IMR-90 (cell line): ENCODE results near the gene TRAPPC3L. TPM values are rescaled to one million over a fixed set of nuclear protein-coding genes. Genes with fewer than 3 reads are reported as not detected.

Source experiments
- ATAC-seq: fragments of 200-7000 bp; cut with Tn5 transposase; 2 replicates; pipeline ENCODE4 v1.9.1; 2020; ENCODE audit warnings: low read depth, mild to moderate bottlenecking, moderate library complexity
- BruUV-seq: library from RNA; stranded (reverse); fragments of 400-500 nt; replicated peaks from 2 replicates; lab custom pipeline; 2021; lab: Mats Ljungman, UMichigan
- CTCF ChIA-PET: fragments of 300-600 bp; formaldehyde crosslinking; extraction: SDS; loops from one replicate; lab custom pipeline; 2021; ENCODE audit warnings: antibody characterized with exemption; lab: Yijun Ruan, JAX
- POLR2A ChIA-PET: fragments of 300-600 bp; sonication (Branson Sonifier 250); formaldehyde crosslinking; loops from one replicate; lab custom pipeline; 2022; ENCODE audit warnings: antibody characterized with exemption; ENCODE audit not compliant: unreplicated experiment; lab: Charles Lee
- DNase-seq: peaks from one replicate; pipeline ENCODE4 v3.0.0; 2013
- H2AFZ ChIP-seq: replicated peaks from 2 replicates; pipeline ENCODE3; 2013; ENCODE audit warnings: low read length, mild to moderate bottlenecking; ENCODE audit not compliant: poor library complexity
- H2AK5ac ChIP-seq: 2 replicates; pipeline ENCODE4 v1.6.1; 2013; ENCODE audit warnings: low read depth, low read length, inconsistent platforms
- H2AK9ac ChIP-seq: replicated peaks from 2 replicates; pipeline ENCODE3; 2013; ENCODE audit warnings: mild to moderate bottlenecking, low read depth, low read length, moderate library complexity; ENCODE audit not compliant: poor library complexity
- H2BK120ac ChIP-seq: 2 replicates; pipeline ENCODE4 v1.6.1; 2013; ENCODE audit warnings: low read depth, low read length, inconsistent platforms
- H2BK15ac ChIP-seq: 3 replicates; pipeline ENCODE4 v1.6.1; 2013; ENCODE audit warnings: low read depth, low read length, inconsistent platforms
- H2BK20ac ChIP-seq: 2 replicates; pipeline ENCODE4 v1.6.1; 2013; ENCODE audit warnings: low read depth, mild to moderate bottlenecking, inconsistent platforms, low read length, moderate library complexity
- H2BK5ac ChIP-seq: 2 replicates; pipeline ENCODE4 v1.6.1; 2013; ENCODE audit warnings: mild to moderate bottlenecking, low read depth, low read length, inconsistent platforms; ENCODE audit not compliant: poor library complexity, severe bottlenecking
- H3K14ac ChIP-seq: replicated peaks from 2 replicates; pipeline ENCODE4 v1.6.1; 2013; ENCODE audit warnings: low read depth, low read length, inconsistent platforms
- H3K18ac ChIP-seq: 2 replicates; pipeline ENCODE4 v1.6.1; 2013; ENCODE audit warnings: low read depth, low read length, control low read depth
- H3K23ac ChIP-seq: 2 replicates; pipeline ENCODE4 v1.6.1; 2013; ENCODE audit warnings: low read depth, low read length, inconsistent platforms
- H3K27ac ChIP-seq: 2 replicates; pipeline ENCODE4 v1.5.1; 2013; ENCODE audit warnings: mild to moderate bottlenecking, control low read depth, low read length; ENCODE audit not compliant: insufficient read depth
- H3K27me3 ChIP-seq: 2 replicates; pipeline ENCODE4 v1.6.1; 2013; ENCODE audit warnings: low read length; ENCODE audit not compliant: control insufficient read depth, insufficient read depth
- H3K36me3 ChIP-seq: 2 replicates; pipeline ENCODE4 v1.6.1; 2013; ENCODE audit warnings: low read length, mixed read lengths; ENCODE audit not compliant: control insufficient read depth, insufficient read depth
- H3K4ac ChIP-seq: 2 replicates; pipeline ENCODE4 v1.6.1; 2013; ENCODE audit warnings: low read depth, low read length, inconsistent platforms
- H3K4me1 ChIP-seq: 2 replicates; pipeline ENCODE4 v1.6.1; 2013; ENCODE audit warnings: low read length, mixed read lengths; ENCODE audit not compliant: control insufficient read depth, insufficient read depth
- H3K4me2 ChIP-seq: 2 replicates; pipeline ENCODE4 v1.6.1; 2013; ENCODE audit warnings: low read depth, mild to moderate bottlenecking, control low read depth, low read length, moderate library complexity
- H3K4me3 ChIP-seq: 2 replicates; pipeline ENCODE4 v1.5.1; 2013; ENCODE audit warnings: low read depth, mild to moderate bottlenecking, control low read depth, low read length, moderate library complexity; ENCODE audit not compliant: insufficient read depth
- H3K56ac ChIP-seq: 2 replicates; pipeline ENCODE4 v1.6.1; 2013; ENCODE audit warnings: low read length, inconsistent platforms; ENCODE audit not compliant: insufficient read depth; ENCODE audit errors: extremely low read depth
- H3K79me1 ChIP-seq, 2 experiments: 2 replicates each; pipeline ENCODE4 v1.6.1; 2013; ENCODE audit warnings: low read length in 2 of 2, inconsistent platforms in 1 of 2, low read depth in 1 of 2
- H3K9ac ChIP-seq: 2 replicates; pipeline ENCODE4 v1.6.1; 2013; ENCODE audit warnings: low read depth, low read length, control low read depth
- H3K9me1 ChIP-seq: 2 replicates; pipeline ENCODE4 v1.6.1; 2013; ENCODE audit warnings: low read length, inconsistent platforms; ENCODE audit not compliant: insufficient read depth
- H3K9me3 ChIP-seq: 2 replicates; pipeline ENCODE4 v1.6.1; 2013; ENCODE audit warnings: low read length; ENCODE audit not compliant: control insufficient read depth, insufficient read depth
- H4K20me1 ChIP-seq: 2 replicates; pipeline ENCODE4 v1.6.1; 2013; ENCODE audit warnings: low read length, inconsistent platforms; ENCODE audit not compliant: insufficient read depth
- H4K5ac ChIP-seq: 2 replicates; pipeline ENCODE4 v1.6.1; 2013; ENCODE audit warnings: mild to moderate bottlenecking, low read depth, low read length, control low read depth
- H4K8ac ChIP-seq, 2 experiments: 2 replicates each; pipeline ENCODE4 v1.6.1; 2013; ENCODE audit warnings: low read depth in 2 of 2, low read length in 2 of 2, control low read depth in 1 of 2, inconsistent platforms in 1 of 2
- H4K91ac ChIP-seq: 2 replicates; pipeline ENCODE4 v1.6.1; 2013; ENCODE audit warnings: low read depth, low read length, inconsistent platforms; ENCODE audit not compliant: insufficient read depth
- BHLHE40 ChIP-seq: fragments of 150-350 bp; IDR thresholded peaks from 2 replicates; pipeline ENCODE4 v1.6.1; 2016; ENCODE audit warnings: mild to moderate bottlenecking, low read depth, low read length
- CEBPB ChIP-seq: IDR thresholded peaks from 2 replicates; pipeline ENCODE4 v1.6.1; 2012; ENCODE audit warnings: low read depth, low read length, improper control_type of control experiment
- CHD1 ChIP-seq: IDR thresholded peaks from 2 replicates; pipeline ENCODE4 v1.6.1; 2012; ENCODE audit warnings: low read depth, low read length, improper control_type of control experiment
- ELK1 ChIP-seq: fragments of 150-350 bp; IDR thresholded peaks from 2 replicates; pipeline ENCODE4 v1.6.1; 2016; ENCODE audit warnings: low read depth, mild to moderate bottlenecking, low read length, moderate library complexity, borderline replicate concordance
- FOS ChIP-seq: fragments of 150-350 bp; IDR thresholded peaks from 2 replicates; pipeline ENCODE4 v1.6.1; 2016; ENCODE audit warnings: low read depth, low read length
- MAFK ChIP-seq: IDR thresholded peaks from 2 replicates; pipeline ENCODE4 v1.6.1; 2012; ENCODE audit warnings: low read depth, low read length, improper control_type of control experiment
- MAZ ChIP-seq: IDR thresholded peaks from 2 replicates; pipeline ENCODE4 v1.6.1; 2012; ENCODE audit warnings: low read depth, mild to moderate bottlenecking, low read length, improper control_type of control experiment, moderate library complexity, borderline replicate concordance
- MXI1 ChIP-seq: IDR thresholded peaks from 2 replicates; pipeline ENCODE4 v1.6.1; 2012; ENCODE audit warnings: low read depth, mild to moderate bottlenecking, low read length, moderate library complexity, borderline replicate concordance
- NFE2L2 ChIP-seq: fragments of 150-350 bp; IDR thresholded peaks from 2 replicates; pipeline ENCODE4 v1.6.1; 2016; ENCODE audit warnings: low read depth, mild to moderate bottlenecking, low read length
- POLR2A ChIP-seq: IDR thresholded peaks from 2 replicates; pipeline ENCODE4 v1.6.1; 2012; ENCODE audit warnings: mild to moderate bottlenecking, low read depth, low read length
- RAD21 ChIP-seq: IDR thresholded peaks from 2 replicates; pipeline ENCODE4 v1.6.1; 2012; ENCODE audit warnings: low read length, improper control_type of control experiment
- RCOR1 ChIP-seq: IDR thresholded peaks from 2 replicates; pipeline ENCODE4 v1.6.1; 2012; ENCODE audit warnings: mild to moderate bottlenecking, low read length, improper control_type of control experiment; ENCODE audit not compliant: insufficient replicate concordance
- RFX5 ChIP-seq: IDR thresholded peaks from 2 replicates; pipeline ENCODE4 v1.8.0; 2012; ENCODE audit warnings: low read depth, mild to moderate bottlenecking, low read length, moderate library complexity
- SMC3 ChIP-seq: fragments of 150-350 bp; IDR thresholded peaks from 2 replicates; pipeline ENCODE4 v1.6.1; 2016; ENCODE audit warnings: low read depth, mild to moderate bottlenecking, antibody characterized with exemption, low read length, moderate library complexity
- dilution Hi-C: fragments of 300-500 bp; cut with HindIII; formaldehyde crosslinking; loops from one replicate; pipeline ENCODE4 v1.14.3; 2018; ENCODE audit warnings: low sequenced_read_pairs; ENCODE audit not compliant: unreplicated experiment
- in situ Hi-C: fragments of 300-500 bp; cut with MboI; formaldehyde crosslinking; loops from 3 replicates; pipeline ENCODE4 v1.14.3; 2019; ENCODE audit warnings: low sequenced_read_pairs, inconsistent platforms, mixed read lengths
- intact Hi-C: fragments of 100-400 bp; cut with micrococcal nuclease; formaldehyde crosslinking; loops from 2 replicates; pipeline ENCODE4 v1.10.0; 2022
- polyA plus RNA-seq, 3 experiments: library from polyadenylated mRNA; depleted of rRNA; stranded (reverse); fragments of >200 nt; gene quantifications; 2 replicates each; pipeline ENCODE4 v1.2.3, GENCODE V29; 2012; ENCODE audit warnings: low replicate concordance in 1 of 3
- total RNA-seq: library from RNA; depleted of rRNA; stranded (reverse); fragments of >200 nt; gene quantifications from 2 replicates; pipeline ENCODE4 v1.2.3, GENCODE V29; 2012
- TF ChIP-seq, protein P1 (sequence below): conservative IDR thresholded peaks from 2 replicates; pipeline ENCODE4 v1.5.1; 2012; ENCODE audit warnings: mild to moderate bottlenecking, low read depth, low read length, improper control_type of control experiment
- TF ChIP-seq, protein P2 (sequence below): fragments of 150-350 bp; IDR thresholded peaks from 2 replicates; pipeline ENCODE4 v1.6.1; 2017; ENCODE audit warnings: mild to moderate bottlenecking, antibody characterized with exemption, low read length, low read depth

The TRAPPC3L gene
- total and polyA plus RNA-seq, 2 of the 4 experiments (the other 2 are of a cell fraction), result 0.03 TPM; not detected in 1

DNA sequence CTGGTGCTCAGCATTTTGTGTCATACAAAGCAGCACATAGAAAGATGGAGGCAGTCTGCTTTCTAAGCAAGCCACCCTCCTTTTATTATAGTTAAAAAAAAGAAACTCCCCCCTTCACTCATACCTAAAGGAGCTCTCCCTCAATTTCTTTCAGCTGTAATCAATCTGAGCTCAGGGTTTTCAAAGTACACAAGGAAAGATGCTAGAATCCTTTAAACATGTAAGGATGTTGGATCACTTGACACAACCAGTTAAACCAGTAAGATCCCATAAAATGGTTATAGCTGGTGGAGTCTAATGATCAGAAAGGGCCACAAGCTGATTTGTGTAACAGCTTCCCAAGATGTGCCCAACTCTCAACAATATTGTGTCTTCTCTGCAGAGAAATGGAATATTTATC lies 8.0 kb upstream of the TRAPPC3L start, which contains the start of gene CALHM4:
Gene CALHM4 (plus strand): TSS at position 301 of the 400 bp plus-strand sequence. CDS start 43 bp downstream, at position 344.
- BruUV-seq, result no TSS peak
- Histone ChIP-seq H2AK5ac (no peak within 1 kb of the TSS; the same call in 1 of the 2 replicates), H4K5ac (peak within 1 kb of the TSS; percentile 13; the same call in 1 of the 2 replicates), H3K36me3 (no peaks in the 10 kb centered on the region), H3K23ac (no peak within 1 kb of the TSS), H4K91ac (no peak within 1 kb of the TSS), H3K27ac (no peak within 1 kb of the TSS), H2BK20ac (no peak within 1 kb of the TSS), H3K4me3 (no peak within 1 kb of the TSS), H3K9me1 (no peaks in the 10 kb centered on the region), H2BK120ac (peak within 1 kb of the TSS; percentile 19; the same call in 1 of the 2 replicates), H3K9ac (no peak within 1 kb of the TSS), H4K20me1 (no peaks in the 10 kb centered on the region), H3K14ac (no peak within 1 kb of the TSS), H2BK15ac (no peak within 1 kb of the TSS), H2AK9ac (no peak within 1 kb of the TSS), H3K4me1 (peaks cover 7% of the 10 kb centered on the region), H2BK5ac (no peak within 1 kb of the TSS), H3K4ac (no peak within 1 kb of the TSS), H3K18ac (no peak within 1 kb of the TSS), H3K4me2 (no peak within 1 kb of the TSS), H4K8ac (no peak within 1 kb of the TSS), H2AFZ (peak within 1 kb of the TSS; percentile 10), H3K79me1 (no peaks in the 10 kb centered on the region), H3K9me3 (no peaks in the 10 kb centered on the region), H3K27me3 (no peaks in the 10 kb centered on the region), H3K56ac (no peak within 1 kb of the TSS)
- in situ Hi-C loops, result no loop called here
- dilution Hi-C loops, result no loop called here
- DNase-seq (no peak), ATAC-seq (no peak)
- ChIA-PET CTCF (interaction anchor here (0.7 to 0.8 kb wide), 2 partner anchors 12 to 18 kb away, joined by 3 to 5 read pairs; no protein-coding TSS in a partner anchor), POLR2A (no interaction called here)
- intact Hi-C loops, result no loop called here
- TF ChIP-seq BHLHE40 (no peak), RCOR1 (no peak), RAD21 (no peak), SMC3 (no peak), RFX5 (no peak), FOS (no peak), POLR2A (no peak), ELK1 (no peak), MAZ (no peak), CHD1 (no peak), NFE2L2 (no peak), MXI1 (no peak), CEBPB (no peak), MAFK (no peak)
- TF ChIP-seq, protein P1, sequence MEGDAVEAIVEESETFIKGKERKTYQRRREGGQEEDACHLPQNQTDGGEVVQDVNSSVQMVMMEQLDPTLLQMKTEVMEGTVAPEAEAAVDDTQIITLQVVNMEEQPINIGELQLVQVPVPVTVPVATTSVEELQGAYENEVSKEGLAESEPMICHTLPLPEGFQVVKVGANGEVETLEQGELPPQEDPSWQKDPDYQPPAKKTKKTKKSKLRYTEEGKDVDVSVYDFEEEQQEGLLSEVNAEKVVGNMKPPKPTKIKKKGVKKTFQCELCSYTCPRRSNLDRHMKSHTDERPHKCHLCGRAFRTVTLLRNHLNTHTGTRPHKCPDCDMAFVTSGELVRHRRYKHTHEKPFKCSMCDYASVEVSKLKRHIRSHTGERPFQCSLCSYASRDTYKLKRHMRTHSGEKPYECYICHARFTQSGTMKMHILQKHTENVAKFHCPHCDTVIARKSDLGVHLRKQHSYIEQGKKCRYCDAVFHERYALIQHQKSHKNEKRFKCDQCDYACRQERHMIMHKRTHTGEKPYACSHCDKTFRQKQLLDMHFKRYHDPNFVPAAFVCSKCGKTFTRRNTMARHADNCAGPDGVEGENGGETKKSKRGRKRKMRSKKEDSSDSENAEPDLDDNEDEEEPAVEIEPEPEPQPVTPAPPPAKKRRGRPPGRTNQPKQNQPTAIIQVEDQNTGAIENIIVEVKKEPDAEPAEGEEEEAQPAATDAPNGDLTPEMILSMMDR, result no peak
- TF ChIP-seq, protein P2, sequence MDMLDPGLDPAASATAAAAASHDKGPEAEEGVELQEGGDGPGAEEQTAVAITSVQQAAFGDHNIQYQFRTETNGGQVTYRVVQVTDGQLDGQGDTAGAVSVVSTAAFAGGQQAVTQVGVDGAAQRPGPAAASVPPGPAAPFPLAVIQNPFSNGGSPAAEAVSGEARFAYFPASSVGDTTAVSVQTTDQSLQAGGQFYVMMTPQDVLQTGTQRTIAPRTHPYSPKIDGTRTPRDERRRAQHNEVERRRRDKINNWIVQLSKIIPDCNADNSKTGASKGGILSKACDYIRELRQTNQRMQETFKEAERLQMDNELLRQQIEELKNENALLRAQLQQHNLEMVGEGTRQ, result no peak
